Measurements from ENCODE around the gene NEK11.

GRCh38 chr3:131303848-131304247 is 277.2 kb downstream of the NEK11 start:
- no peak for TF ChIP-seq RFX5 (IDR thresholded peaks at IDR 0.05; ENCODE audit: low read depth, low read length)
- TF ChIP-seq, protein P1, sequence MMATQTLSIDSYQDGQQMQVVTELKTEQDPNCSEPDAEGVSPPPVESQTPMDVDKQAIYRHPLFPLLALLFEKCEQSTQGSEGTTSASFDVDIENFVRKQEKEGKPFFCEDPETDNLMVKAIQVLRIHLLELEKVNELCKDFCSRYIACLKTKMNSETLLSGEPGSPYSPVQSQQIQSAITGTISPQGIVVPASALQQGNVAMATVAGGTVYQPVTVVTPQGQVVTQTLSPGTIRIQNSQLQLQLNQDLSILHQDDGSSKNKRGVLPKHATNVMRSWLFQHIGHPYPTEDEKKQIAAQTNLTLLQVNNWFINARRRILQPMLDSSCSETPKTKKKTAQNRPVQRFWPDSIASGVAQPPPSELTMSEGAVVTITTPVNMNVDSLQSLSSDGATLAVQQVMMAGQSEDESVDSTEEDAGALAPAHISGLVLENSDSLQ (IDR thresholded peaks at IDR 0.05), result no peak
- TF ChIP-seq HDAC2 (IDR thresholded peaks at IDR 0.05), result no peak
- TF ChIP-seq EP300 (IDR thresholded peaks at IDR 0.05; ENCODE audit: low read length), result no peak
